Heart left ventricle (tissue), 13 donors: ENCODE data around the gene RNF26.

ENCODE experiments used
- CTCF ChIP-seq, 12 donors: fragments of 200-600 bp; sonication (generic) in 4 of 12; IDR thresholded peaks; one replicate each; pipeline versions ENCODE4 v1.5.0 to v1.8.0; 2018 to 2022; ENCODE audit warnings: antibody characterized with exemption in 12 of 12, mild to moderate bottlenecking in 5 of 12
- POLR2A ChIP-seq, 2 donors: fragments of 450-650 bp; IDR thresholded peaks; one replicate each; pipeline ENCODE4 v1.6.1; 2017; ENCODE audit warnings: antibody characterized with exemption in 2 of 2, mild to moderate bottlenecking in 2 of 2, moderate library complexity in 2 of 2
- donor health status: ischemic (EF 13 %, LVEDD 7.1; RV severe dilation, severe dysfunction).
- donor health status: DM: no; HTN: yes; CAD: no.
- donor health status: DM: no; HTN: no; CAD: no.
- donor health status: ischemic (EF 25% LVEDD 6.9; RV normal size, moderate dysfunction).
- donor health status: ischemic (EF 25% LVEDD 5.7; RV mildly dilated, moderate dysfunction).
- donor health status: ischemic (EF 35%, LVEDD 5.7; RV mildly dilated, moderate dysfunction).
- donor health status: nonischemic (EF 11% LVEDD 7.7; RV severe dilation, severe dysfunction).
- donor health status: DM: yes; HTN: yes; CAD: no.
- donor health status: PGD.
- donor health status: ischemic (EF 29% LVEDD 5.4; RV normal size, mild dysfunction).
- donor health status: nonischemic (EF 23%, LVEDD 6.1; RV moderate dilation, normal function).

- no peak for TF ChIP-seq CTCF (IDR thresholded peaks at IDR 0.05)
- TF ChIP-seq POLR2A (IDR thresholded peaks at IDR 0.05), result no peak
Observed at GRCh38 chr11:119347940-119348605, 13.7 kb downstream of the RNF26 start.
